Stomach smooth muscle (tissue), 2 donors: ENCODE measurements around the gene RALGDS.

Experiments
- H3K27ac ChIP-seq: one replicate; pipeline ENCODE4 v1.7.0; 2013; ENCODE audit warnings: mild to moderate bottlenecking, low read length, inconsistent platforms
- H3K27me3 ChIP-seq, 2 donors: one replicate each; pipeline ENCODE4 v1.7.0; 2013; ENCODE audit warnings: low read length in 2 of 2; ENCODE audit not compliant: insufficient read depth in 2 of 2, control insufficient read depth in 1 of 2
- H3K36me3 ChIP-seq, 2 donors: one replicate each; pipeline ENCODE4 v1.7.0; 2013; ENCODE audit warnings: low read length in 2 of 2; ENCODE audit not compliant: control insufficient read depth in 2 of 2, insufficient read depth in 2 of 2
- H3K4me1 ChIP-seq: one replicate; pipeline ENCODE4 v1.7.0; 2013; ENCODE audit warnings: low read length; ENCODE audit not compliant: control insufficient read depth, insufficient read depth
- H3K4me3 ChIP-seq, 2 donors: one replicate each; pipeline ENCODE4 v1.7.0; 2013; ENCODE audit warnings: low read length in 2 of 2
- H3K9ac ChIP-seq, 2 donors: one replicate each; pipeline ENCODE4 v1.7.0; 2013; ENCODE audit warnings: low read length in 2 of 2, mild to moderate bottlenecking in 1 of 2
- H3K9me3 ChIP-seq, 2 donors: one replicate each; pipeline ENCODE4 v1.7.0; 2013; ENCODE audit warnings: low read length in 2 of 2; ENCODE audit not compliant: control insufficient read depth in 2 of 2
- donor health status: healthy.
- donor health status: Pancreatic carcinoma.

The RALGDS gene

GRCh38 chr9:133108794-133109641 is 12.0 kb downstream of the RALGDS start:
- peaks cover 20% of the 10 kb centered on the region for H3K4me1 ChIP-seq
- H3K27me3 ChIP-seq, result no peaks in the 10 kb centered on the region
- H3K9ac ChIP-seq, result no peak overlapping the region
- no peaks in the 10 kb centered on the region for H3K9me3 ChIP-seq
- no peak overlapping the region for H3K27ac ChIP-seq
- H3K36me3 ChIP-seq, result peaks cover 46 to 47% of the 10 kb centered on the region in 2 donors
- no peak overlapping the region for H3K4me3 ChIP-seq

GRCh38 chr9:133107961-133108793 is 12.9 kb downstream of the RALGDS start:
- Histone ChIP-seq H3K27ac (no peak overlapping the region), H3K36me3 (peaks cover 46 to 52% of the 10 kb centered on the region in 2 donors), H3K27me3 (no peaks in the 10 kb centered on the region), H3K4me3 (no peak overlapping the region), H3K9ac (no peak overlapping the region), H3K4me1 (peaks cover 14% of the 10 kb centered on the region), H3K9me3 (no peaks in the 10 kb centered on the region)

GRCh38 chr9:133107245-133107722 is 13.8 kb downstream of the RALGDS start:
- H3K9ac ChIP-seq, result no peak overlapping the region
- H3K9me3 ChIP-seq, result no peaks in the 10 kb centered on the region
- H3K27ac ChIP-seq, result no peak overlapping the region
- no peaks in the 10 kb centered on the region for H3K27me3 ChIP-seq
- peaks cover 5% of the 10 kb centered on the region for H3K4me1 ChIP-seq
- H3K4me3 ChIP-seq, result no peak overlapping the region
- H3K36me3 ChIP-seq, result peaks cover 55 to 61% of the 10 kb centered on the region in 2 donors

- Histone ChIP-seq H3K36me3 (peaks cover 61 to 67% of the 10 kb centered on the region in 2 donors), H3K4me3 (no peak overlapping the region), H3K4me1 (peaks cover 2% of the 10 kb centered on the region), H3K9ac (no peak overlapping the region), H3K27ac (no peak overlapping the region), H3K9me3 (no peaks in the 10 kb centered on the region), H3K27me3 (no peaks in the 10 kb centered on the region)
These were observed 14.4 kb downstream of the RALGDS start for GRCh38 chr9:133106511-133107244.

- Histone ChIP-seq H3K27ac (no peak overlapping the region), H3K9ac (no peak overlapping the region), H3K9me3 (no peaks in the 10 kb centered on the region), H3K4me1 (peaks cover 2% of the 10 kb centered on the region), H3K36me3 (peaks cover 74 to 79% of the 10 kb centered on the region in 2 donors), H3K4me3 (no peak overlapping the region), H3K27me3 (no peaks in the 10 kb centered on the region)
These were observed 15.6 kb downstream of the RALGDS start for GRCh38 chr9:133105461-133105770.

DNA sequence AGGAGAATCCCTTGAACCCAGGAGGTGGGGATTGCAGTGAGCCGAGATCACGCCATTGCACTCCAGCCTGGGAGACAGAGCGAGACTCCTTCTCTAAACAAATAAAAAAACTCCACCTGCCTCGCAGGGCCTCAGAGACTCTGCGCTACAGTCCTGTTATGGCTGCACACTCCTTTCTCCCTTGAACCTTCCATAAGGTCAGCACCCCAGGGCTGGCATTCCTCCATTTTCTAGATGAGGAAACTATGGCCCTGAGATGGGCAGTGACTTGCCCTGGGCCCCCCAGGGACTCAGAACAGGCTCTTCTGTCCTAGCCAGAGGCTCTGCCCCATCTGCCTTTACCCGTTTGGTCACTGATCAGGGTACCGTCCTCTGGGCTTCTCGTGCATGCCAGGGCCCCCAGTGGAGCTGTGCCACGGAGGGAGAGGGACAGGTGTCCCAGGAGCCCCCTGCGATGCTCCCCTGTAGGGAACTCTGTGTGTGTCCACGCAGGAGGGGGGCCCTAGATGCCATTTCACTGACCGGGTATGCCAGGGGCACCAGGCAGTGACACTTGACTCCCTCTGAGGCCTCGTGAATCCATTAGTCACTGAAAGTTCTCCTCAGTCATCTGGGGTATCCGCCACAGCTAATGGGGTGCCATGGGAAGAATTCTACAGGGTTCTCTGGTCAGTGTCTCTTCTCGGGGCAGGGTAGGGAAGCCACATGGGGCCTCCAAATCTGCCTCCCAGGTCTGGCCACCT is 16.2 kb downstream of the RALGDS start:
- H3K9me3 ChIP-seq, result no peaks in the 10 kb centered on the region
- no peak overlapping the region for H3K4me3 ChIP-seq
- H3K27me3 ChIP-seq, result no peaks in the 10 kb centered on the region
- peaks cover 74 to 81% of the 10 kb centered on the region in 2 donors for H3K36me3 ChIP-seq
- H3K4me1 ChIP-seq, result peaks cover 2% of the 10 kb centered on the region
- H3K9ac ChIP-seq, result no peak overlapping the region
- no peak overlapping the region for H3K27ac ChIP-seq

DNA sequence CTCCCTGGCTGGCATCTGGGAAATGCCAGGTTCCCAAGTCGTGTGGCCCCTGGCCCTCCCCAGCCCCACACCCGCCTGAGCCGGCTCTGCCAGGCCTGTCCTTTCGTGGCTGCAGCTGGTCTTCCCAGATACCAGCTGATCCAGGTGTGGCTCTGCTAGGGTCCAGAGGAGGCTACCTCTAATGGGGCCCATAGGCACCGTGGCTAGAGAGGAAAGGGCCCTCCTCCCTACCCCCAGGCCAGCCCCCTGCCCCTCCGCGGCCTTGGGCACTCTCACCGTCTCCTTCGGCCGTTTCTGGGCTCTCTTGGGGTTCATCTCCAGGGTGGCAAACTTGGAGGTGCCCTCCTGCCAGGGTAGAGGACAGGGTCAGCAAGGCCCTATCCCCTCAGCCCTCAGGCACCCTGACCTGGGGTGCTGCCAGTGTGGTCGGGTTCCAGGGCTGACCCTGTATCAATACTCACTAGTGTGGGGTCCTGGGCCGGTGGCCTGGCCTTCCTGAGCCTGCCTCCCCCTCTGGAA is 17.0 kb downstream of the RALGDS start:
- Histone ChIP-seq H3K9me3 (no peaks in the 10 kb centered on the region), H3K36me3 (peaks cover 78 to 87% of the 10 kb centered on the region in 2 donors), H3K9ac (no peak overlapping the region), H3K4me3 (no peak overlapping the region), H3K4me1 (peaks cover 2% of the 10 kb centered on the region), H3K27ac (no peak overlapping the region), H3K27me3 (no peaks in the 10 kb centered on the region)

DNA sequence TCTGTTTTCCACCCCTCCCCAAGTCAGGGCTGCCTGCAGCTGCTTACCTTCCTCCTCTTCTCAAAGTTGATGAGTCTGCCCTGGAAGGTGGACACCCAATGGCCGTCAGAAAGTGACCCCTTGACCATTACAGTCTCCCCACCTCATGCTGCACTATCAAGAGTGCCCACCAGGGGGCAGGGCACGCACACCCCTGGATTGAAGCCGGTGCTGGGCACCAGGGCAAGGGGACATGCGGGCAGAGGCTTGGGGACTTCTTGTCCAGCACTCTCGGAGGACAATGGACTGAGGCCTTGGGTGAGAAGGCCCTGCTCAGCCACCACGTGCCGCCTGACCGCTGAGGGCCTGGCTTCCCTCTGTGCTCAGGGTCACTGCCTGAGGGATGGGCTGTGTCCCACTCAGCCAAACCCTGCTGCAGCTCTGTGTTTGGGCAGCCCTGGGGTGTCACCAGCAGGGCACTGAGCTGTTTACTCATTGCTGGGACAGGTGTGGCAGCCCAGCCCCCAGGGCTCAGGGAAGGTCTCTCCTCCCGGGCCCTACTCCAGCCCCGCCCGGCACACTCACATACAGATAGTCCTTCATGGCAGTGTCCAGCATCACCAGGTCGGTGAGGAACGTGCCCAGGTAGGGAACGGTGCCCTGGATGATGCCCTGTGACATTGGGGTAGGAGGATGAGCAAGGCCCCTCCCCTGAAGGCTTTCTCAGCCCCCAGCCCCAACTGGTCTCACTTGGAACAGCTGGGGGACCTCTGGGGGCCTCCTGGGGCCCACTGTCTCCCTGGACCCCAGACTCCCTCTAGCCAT is 17.7 kb downstream of the RALGDS start:
- Histone ChIP-seq H3K36me3 (peaks cover 78 to 90% of the 10 kb centered on the region in 2 donors), H3K27ac (no peak overlapping the region), H3K4me3 (no peak overlapping the region), H3K27me3 (no peaks in the 10 kb centered on the region), H3K4me1 (peaks cover 2% of the 10 kb centered on the region), H3K9ac (no peak overlapping the region), H3K9me3 (no peaks in the 10 kb centered on the region)

DNA sequence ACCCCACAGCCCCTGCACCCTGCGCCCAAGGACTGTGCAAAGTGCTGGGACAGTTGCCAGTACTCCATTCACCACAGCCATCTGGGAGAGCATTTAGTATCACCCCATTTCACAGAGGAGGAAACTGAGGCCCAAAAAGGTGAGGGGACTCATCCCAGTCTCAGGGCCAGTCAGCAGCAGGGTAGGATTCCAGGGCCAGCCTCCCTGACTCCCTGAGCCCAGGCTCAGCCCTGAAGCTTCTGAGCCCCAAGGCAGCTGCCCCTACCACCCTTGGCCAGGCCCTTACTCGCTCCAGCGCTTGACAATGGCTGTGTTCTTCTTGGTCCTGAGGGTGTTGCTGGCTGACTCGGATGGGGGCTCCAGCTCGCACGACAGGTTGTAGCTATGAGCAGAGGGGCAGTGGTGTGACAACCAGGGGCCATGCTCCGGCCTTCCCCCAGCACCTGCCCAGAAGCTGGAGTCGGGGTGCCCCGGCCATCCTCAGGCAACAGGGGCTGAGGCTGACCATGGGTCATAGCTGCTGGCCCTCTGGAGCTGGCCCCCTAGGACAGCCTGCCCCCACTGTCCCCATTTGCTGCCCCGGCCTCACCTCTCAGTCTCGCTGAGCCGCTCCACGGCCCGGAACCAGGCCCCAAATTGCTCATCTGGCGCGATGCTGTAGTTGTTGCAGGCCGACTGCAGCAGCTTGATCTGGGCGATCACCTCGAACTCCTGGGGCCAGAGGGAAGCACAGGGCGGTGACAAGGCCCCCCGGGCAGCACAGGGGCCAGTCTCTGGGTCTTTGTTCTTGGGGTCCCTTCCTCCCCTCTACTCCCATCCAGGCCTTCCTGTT is 18.6 kb downstream of the RALGDS start:
- Histone ChIP-seq H3K4me3 (no peak overlapping the region), H3K27me3 (no peaks in the 10 kb centered on the region), H3K9ac (no peak overlapping the region), H3K27ac (no peak overlapping the region), H3K4me1 (peaks cover 2% of the 10 kb centered on the region), H3K9me3 (no peaks in the 10 kb centered on the region), H3K36me3 (peaks cover 78 to 89% of the 10 kb centered on the region in 2 donors)
